Measurements from ENCODE around the gene CYB5R2.

CYB5R2 gene

GRCh38 chr11:7636350-7636749 lies 37.0 kb downstream of the CYB5R2 start:
- peaks cover 0 to 6% of the 10 kb centered on the region in 2 donors for H3K4me1 ChIP-seq (ENCODE audit: control insufficient read depth in 1 of 2, insufficient read depth in 2 of 2, low read length in 2 of 2)
- H3K4me3 ChIP-seq (ENCODE audit: low read depth in 1 of 2, low read length in 2 of 2), result no peak overlapping the region
- peaks cover 44 to 70% of the 10 kb centered on the region in 2 donors for H3K36me3 ChIP-seq (ENCODE audit: control insufficient read depth in 1 of 2, insufficient read depth in 2 of 2, low read length in 2 of 2)
- no peak overlapping the region for H3K27ac ChIP-seq (ENCODE audit: low read length)
- H3K27me3 ChIP-seq (ENCODE audit: low read depth, low read length), result no peaks in the 10 kb centered on the region
- H3K9me3 ChIP-seq (ENCODE audit: control insufficient read depth in 1 of 2, low read length in 2 of 2), result no peaks in the 10 kb centered on the region

- Histone ChIP-seq H3K27ac (ENCODE audit: low read length) (no peak overlapping the region), H3K27me3 (ENCODE audit: low read depth, low read length) (no peaks in the 10 kb centered on the region), H3K9me3 (ENCODE audit: control insufficient read depth in 1 of 2, low read length in 2 of 2) (no peaks in the 10 kb centered on the region), H3K4me3 (ENCODE audit: low read depth in 1 of 2, low read length in 2 of 2) (no peak overlapping the region), H3K36me3 (ENCODE audit: control insufficient read depth in 1 of 2, insufficient read depth in 2 of 2, low read length in 2 of 2) (peaks cover 43 to 70% of the 10 kb centered on the region in 2 donors), H3K4me1 (ENCODE audit: control insufficient read depth in 1 of 2, insufficient read depth in 2 of 2, low read length in 2 of 2) (peaks cover 0 to 6% of the 10 kb centered on the region in 2 donors)
These were observed 37.6 kb downstream of the CYB5R2 start for GRCh38 chr11:7635708-7636107.

- Histone ChIP-seq H3K27ac (ENCODE audit: low read length) (no peak overlapping the region), H3K9me3 (ENCODE audit: control insufficient read depth in 1 of 2, low read length in 2 of 2) (no peaks in the 10 kb centered on the region), H3K4me1 (ENCODE audit: control insufficient read depth in 1 of 2, insufficient read depth in 2 of 2, low read length in 2 of 2) (peaks cover 0 to 6% of the 10 kb centered on the region in 2 donors), H3K27me3 (ENCODE audit: low read depth, low read length) (no peaks in the 10 kb centered on the region), H3K4me3 (ENCODE audit: low read depth in 1 of 2, low read length in 2 of 2) (no peak overlapping the region), H3K36me3 (ENCODE audit: control insufficient read depth in 1 of 2, insufficient read depth in 2 of 2, low read length in 2 of 2) (peaks cover 40 to 65% of the 10 kb centered on the region in 2 donors)
These were observed 38.2 kb downstream of the CYB5R2 start for GRCh38 chr11:7635137-7635536.

- H3K27me3 ChIP-seq (ENCODE audit: low read depth, low read length), result no peaks in the 10 kb centered on the region
- no peaks in the 10 kb centered on the region for H3K4me1 ChIP-seq (ENCODE audit: control insufficient read depth in 1 of 2, insufficient read depth in 2 of 2, low read length in 2 of 2)
- no peak overlapping the region for H3K4me3 ChIP-seq (ENCODE audit: low read depth in 1 of 2, low read length in 2 of 2)
- H3K36me3 ChIP-seq (ENCODE audit: control insufficient read depth in 1 of 2, insufficient read depth in 2 of 2, low read length in 2 of 2), result peaks cover 33 to 67% of the 10 kb centered on the region in 2 donors
- H3K9me3 ChIP-seq (ENCODE audit: control insufficient read depth in 1 of 2, low read length in 2 of 2), result no peaks in the 10 kb centered on the region
- H3K27ac ChIP-seq (ENCODE audit: low read length), result no peak overlapping the region
These were observed 41.1 kb downstream of the CYB5R2 start for GRCh38 chr11:7632211-7632610.

- Histone ChIP-seq H3K36me3 (ENCODE audit: control insufficient read depth in 1 of 2, insufficient read depth in 2 of 2, low read length in 2 of 2) (peaks cover 36 to 50% of the 10 kb centered on the region in 2 donors), H3K4me1 (ENCODE audit: control insufficient read depth in 1 of 2, insufficient read depth in 2 of 2, low read length in 2 of 2) (no peaks in the 10 kb centered on the region), H3K4me3 (ENCODE audit: low read depth in 1 of 2, low read length in 2 of 2) (no peak overlapping the region), H3K9me3 (ENCODE audit: control insufficient read depth in 1 of 2, low read length in 2 of 2) (no peaks in the 10 kb centered on the region), H3K27ac (ENCODE audit: low read length) (no peak overlapping the region), H3K27me3 (ENCODE audit: low read depth, low read length) (no peaks in the 10 kb centered on the region)
These were observed 43.3 kb downstream of the CYB5R2 start for GRCh38 chr11:7630002-7630401.

- H3K27ac ChIP-seq (ENCODE audit: low read length), result no peak overlapping the region
- no peaks in the 10 kb centered on the region for H3K4me1 ChIP-seq (ENCODE audit: control insufficient read depth in 1 of 2, insufficient read depth in 2 of 2, low read length in 2 of 2)
- H3K36me3 ChIP-seq (ENCODE audit: control insufficient read depth in 1 of 2, insufficient read depth in 2 of 2, low read length in 2 of 2), result peaks cover 29 to 45% of the 10 kb centered on the region in 2 donors
- no peaks in the 10 kb centered on the region for H3K9me3 ChIP-seq (ENCODE audit: control insufficient read depth in 1 of 2, low read length in 2 of 2)
- no peak overlapping the region for H3K4me3 ChIP-seq (ENCODE audit: low read depth in 1 of 2, low read length in 2 of 2)
- no peaks in the 10 kb centered on the region for H3K27me3 ChIP-seq (ENCODE audit: low read depth, low read length)
These were observed 44.6 kb downstream of the CYB5R2 start for GRCh38 chr11:7628660-7629059.

GRCh38 chr11:7622721-7623120 lies 50.6 kb downstream of the CYB5R2 start:
- no peak overlapping the region for H3K4me3 ChIP-seq (ENCODE audit: low read depth in 1 of 2, low read length in 2 of 2)
- no peaks in the 10 kb centered on the region for H3K9me3 ChIP-seq (ENCODE audit: control insufficient read depth in 1 of 2, low read length in 2 of 2)
- no peaks in the 10 kb centered on the region for H3K4me1 ChIP-seq (ENCODE audit: control insufficient read depth in 1 of 2, insufficient read depth in 2 of 2, low read length in 2 of 2)
- peaks cover 6 to 12% of the 10 kb centered on the region in 2 donors for H3K36me3 ChIP-seq (ENCODE audit: control insufficient read depth in 1 of 2, insufficient read depth in 2 of 2, low read length in 2 of 2)
- no peaks in the 10 kb centered on the region for H3K27me3 ChIP-seq (ENCODE audit: low read depth, low read length)
- H3K27ac ChIP-seq (ENCODE audit: low read length), result no peak overlapping the region

- H3K36me3 ChIP-seq (ENCODE audit: control insufficient read depth in 1 of 2, insufficient read depth in 2 of 2, low read length in 2 of 2), result peaks cover 6 to 12% of the 10 kb centered on the region in 2 donors
- H3K27me3 ChIP-seq (ENCODE audit: low read depth, low read length), result no peaks in the 10 kb centered on the region
- H3K27ac ChIP-seq (ENCODE audit: low read length), result no peak overlapping the region
- no peak overlapping the region for H3K4me3 ChIP-seq (ENCODE audit: low read depth in 1 of 2, low read length in 2 of 2)
- no peaks in the 10 kb centered on the region for H3K9me3 ChIP-seq (ENCODE audit: control insufficient read depth in 1 of 2, low read length in 2 of 2)
- H3K4me1 ChIP-seq (ENCODE audit: control insufficient read depth in 1 of 2, insufficient read depth in 2 of 2, low read length in 2 of 2), result no peaks in the 10 kb centered on the region
These were observed 51.7 kb downstream of the CYB5R2 start for GRCh38 chr11:7621554-7621953.

- no peak overlapping the region for H3K27ac ChIP-seq (ENCODE audit: low read length)
- no peak overlapping the region for H3K4me3 ChIP-seq (ENCODE audit: low read depth in 1 of 2, low read length in 2 of 2)
- H3K27me3 ChIP-seq (ENCODE audit: low read depth, low read length), result no peaks in the 10 kb centered on the region
- no peaks in the 10 kb centered on the region for H3K4me1 ChIP-seq (ENCODE audit: control insufficient read depth in 1 of 2, insufficient read depth in 2 of 2, low read length in 2 of 2)
- H3K36me3 ChIP-seq (ENCODE audit: control insufficient read depth in 1 of 2, insufficient read depth in 2 of 2, low read length in 2 of 2), result peaks cover 6 to 12% of the 10 kb centered on the region in 2 donors
- no peaks in the 10 kb centered on the region for H3K9me3 ChIP-seq (ENCODE audit: control insufficient read depth in 1 of 2, low read length in 2 of 2)
These were observed 52.2 kb downstream of the CYB5R2 start for GRCh38 chr11:7621090-7621489.

- Histone ChIP-seq H3K36me3 (ENCODE audit: control insufficient read depth in 1 of 2, insufficient read depth in 2 of 2, low read length in 2 of 2) (peaks cover 6 to 8% of the 10 kb centered on the region in 2 donors), H3K9me3 (ENCODE audit: control insufficient read depth in 1 of 2, low read length in 2 of 2) (no peaks in the 10 kb centered on the region), H3K4me3 (ENCODE audit: low read depth in 1 of 2, low read length in 2 of 2) (no peak overlapping the region), H3K27ac (ENCODE audit: low read length) (no peak overlapping the region), H3K4me1 (ENCODE audit: control insufficient read depth in 1 of 2, insufficient read depth in 2 of 2, low read length in 2 of 2) (no peaks in the 10 kb centered on the region), H3K27me3 (ENCODE audit: low read depth, low read length) (no peaks in the 10 kb centered on the region)
These were observed 54.0 kb downstream of the CYB5R2 start for GRCh38 chr11:7619322-7619721.

- H3K27ac ChIP-seq (ENCODE audit: low read length), result no peak overlapping the region
- no peaks in the 10 kb centered on the region for H3K9me3 ChIP-seq (ENCODE audit: control insufficient read depth in 1 of 2, low read length in 2 of 2)
- H3K27me3 ChIP-seq (ENCODE audit: low read depth, low read length), result no peaks in the 10 kb centered on the region
- H3K4me3 ChIP-seq (ENCODE audit: low read depth in 1 of 2, low read length in 2 of 2), result no peak overlapping the region
- peaks cover 0 to 4% of the 10 kb centered on the region in 2 donors for H3K4me1 ChIP-seq (ENCODE audit: control insufficient read depth in 1 of 2, insufficient read depth in 2 of 2, low read length in 2 of 2)
- H3K36me3 ChIP-seq (ENCODE audit: control insufficient read depth in 1 of 2, insufficient read depth in 2 of 2, low read length in 2 of 2), result peaks cover 3 to 6% of the 10 kb centered on the region in 2 donors
These were observed 56.3 kb downstream of the CYB5R2 start for GRCh38 chr11:7617032-7617431.
